Sigmoid colon (tissue), 4 donors: ENCODE results near the gene HCRT.
"Not testable (repeated sequence)": the region's sequence is repeated elsewhere in the genome, so short reads cannot be mapped to it uniquely, and the experiment has no call there.

Source experiments
- CTCF ChIP-seq, 4 experiments: fragments of 450-650 bp in 3 of 4; fragments of 200-600 bp in 1 of 4; IDR thresholded peaks; one replicate each; pipeline ENCODE4 v1.5.1; 2016 to 2019; ENCODE audit warnings: antibody characterized with exemption in 4 of 4, mild to moderate bottlenecking in 3 of 4, moderate library complexity in 2 of 4
- EP300 ChIP-seq, 4 donors: sonication (generic); formaldehyde crosslinking; IDR thresholded peaks; one replicate each; pipeline ENCODE4 v1.6.1; 2017; ENCODE audit warnings: antibody characterized with exemption in 4 of 4
- POLR2A ChIP-seq, 2 donors: fragments of 450-650 bp; IDR thresholded peaks; one replicate each; pipeline ENCODE4 v1.6.1; 2016; ENCODE audit warnings: antibody characterized with exemption in 2 of 2, mild to moderate bottlenecking in 2 of 2, moderate library complexity in 2 of 2
- POLR2AphosphoS5 ChIP-seq, 4 donors: sonication (generic); formaldehyde crosslinking; IDR thresholded peaks; one replicate each; pipeline ENCODE4 v1.6.1; 2017; ENCODE audit warnings: antibody characterized with exemption in 4 of 4

- TF ChIP-seq CTCF, POLR2A, EP300, POLR2AphosphoS5 (IDR thresholded peaks at IDR 0.05): not testable (repeated sequence)
Measured at GRCh38 chr17:42186191-42186590, 939 bp upstream of the HCRT start.
